Keratinocyte (primary cell): Measurements from ENCODE around the gene GAL3ST2. TPM values are rescaled to one million over a fixed set of nuclear protein-coding genes. Genes with fewer than 3 reads are reported as not detected.

Experiments
- DNase-seq: peaks from one replicate; pipeline ENCODE4 v3.0.0-alpha.2; 2011; ENCODE audit warnings: low read depth, missing footprints, low spot score
- FAIRE-seq: peaks from 2 replicates; lab custom pipeline; 2011; peaks lifted over from hg19 to GRCh38; lab: Jason Lieb, UNC
- H2AFZ ChIP-seq: 2 replicates; pipeline ENCODE4 v1.6.0; 2012; ENCODE audit warnings: low read length, control low read depth, inconsistent platforms; ENCODE audit not compliant: control insufficient read depth
- H3K27ac ChIP-seq: 2 replicates; pipeline ENCODE4 v1.5.1; 2011; ENCODE audit warnings: low read length; ENCODE audit not compliant: control insufficient read depth, insufficient read depth
- H3K27me3 ChIP-seq: 3 replicates; pipeline ENCODE4 v1.6.0; 2011; ENCODE audit warnings: low read length; ENCODE audit not compliant: control insufficient read depth, insufficient read depth; ENCODE audit errors: extremely low read depth
- H3K36me3 ChIP-seq, 2 experiments: 2 replicates in 1 of 2; 3 replicates in 1 of 2; pipeline ENCODE4 v1.5.1; 2011; ENCODE audit warnings: low read length in 2 of 2, mild to moderate bottlenecking in 1 of 2; ENCODE audit not compliant: control insufficient read depth in 2 of 2, insufficient read depth in 2 of 2; ENCODE audit errors: extremely low read depth in 1 of 2
- H3K4me1 ChIP-seq: 3 replicates; pipeline ENCODE4 v1.5.1; 2011; ENCODE audit warnings: low read length; ENCODE audit not compliant: control insufficient read depth, insufficient read depth; ENCODE audit errors: extremely low read depth
- H3K4me2 ChIP-seq: 3 replicates; pipeline ENCODE4 v1.6.0; 2011; ENCODE audit warnings: low read depth, low read length; ENCODE audit not compliant: control insufficient read depth, insufficient read depth; ENCODE audit errors: extremely low read depth
- H3K4me3 ChIP-seq, 3 experiments: fragments of 200-600 bp in 1 of 3; sonication (generic) in 1 of 3; 2 replicates in 2 of 3; 3 replicates in 1 of 3; pipeline ENCODE4 v1.5.1; 2011 to 2016; ENCODE audit warnings: low read length in 3 of 3, mild to moderate bottlenecking in 3 of 3, control low read depth in 2 of 3, inconsistent platforms in 1 of 3, low read depth in 1 of 3, mixed read lengths in 1 of 3, mixed run types in 1 of 3, moderate library complexity in 1 of 3; ENCODE audit not compliant: control insufficient read depth in 2 of 3, insufficient read depth in 2 of 3; ENCODE audit errors: extremely low read depth in 1 of 3
- H3K79me2 ChIP-seq: 2 replicates; pipeline ENCODE4 v1.6.0; 2012; ENCODE audit warnings: low read length; ENCODE audit not compliant: control insufficient read depth, insufficient read depth
- H3K9ac ChIP-seq: 3 replicates; pipeline ENCODE4 v1.6.0; 2011; ENCODE audit warnings: low read length; ENCODE audit not compliant: control insufficient read depth, insufficient read depth; ENCODE audit errors: extremely low read depth
- H3K9me1 ChIP-seq: 3 replicates; pipeline ENCODE4 v1.6.0; 2011; ENCODE audit warnings: low read length; ENCODE audit not compliant: control insufficient read depth, insufficient read depth; ENCODE audit errors: extremely low read depth
- H3K9me3 ChIP-seq: 2 replicates; pipeline ENCODE4 v1.5.1; 2012; ENCODE audit warnings: low read depth, low read length; ENCODE audit not compliant: control insufficient read depth
- H4K20me1 ChIP-seq: 3 replicates; pipeline ENCODE4 v1.6.0; 2011; ENCODE audit warnings: low read length; ENCODE audit not compliant: control insufficient read depth, insufficient read depth; ENCODE audit errors: extremely low read depth
- CTCF ChIP-seq, 3 experiments: IDR thresholded peaks in 1 of 3; conservative IDR thresholded peaks in 1 of 3; optimal IDR thresholded peaks in 1 of 3; 2 replicates in 2 of 3; 3 replicates in 1 of 3; pipeline versions ENCODE3 to v1.5.1; 2011; ENCODE audit warnings: low read length in 3 of 3, mild to moderate bottlenecking in 3 of 3, moderate library complexity in 2 of 3, control low read depth in 1 of 3, inconsistent platforms in 1 of 3; ENCODE audit not compliant: insufficient read depth in 2 of 3; ENCODE audit errors: extremely low read depth in 1 of 3
- EZH2 ChIP-seq: IDR thresholded peaks from one replicate; pipeline ENCODE4 v1.6.1; 2012; ENCODE audit warnings: inconsistent platforms, mild to moderate bottlenecking, low read length, moderate library complexity
- dilution Hi-C: fragments of 300-500 bp; cut with MboI; formaldehyde crosslinking; loops from one replicate; pipeline ENCODE4 v1.7.0; 2020; ENCODE audit warnings: low sequenced_read_pairs; ENCODE audit not compliant: extremely low pct_ligation_motif_present
- polyA plus RNA-seq, 5 experiments: library from polyadenylated mRNA; depleted of rRNA in 3 of 5; stranded (reverse) in 3 of 5; stranded (forward) in 1 of 5; unstranded in 1 of 5; fragments of >200 nt; gene quantifications; 1 replicate in 1 of 5; 2 replicates in 3 of 5; 3 replicates in 1 of 5; pipeline versions ENCODE4 v1.2.1 to v1.2.3, GENCODE V29; 2011 to 2012; ENCODE audit warnings: missing spikeins in 2 of 5, low read depth in 1 of 5, low replicate concordance in 1 of 5

GAL3ST2 gene
- polyA plus RNA-seq, 1 donor (not counting 4 experiments of a cell fraction or from before 2014, with no cell fraction given), result not detected

- TF ChIP-seq CTCF (optimal IDR thresholded peaks at IDR 0.05 in 1 of 3, IDR thresholded peaks at IDR 0.05 in 1 of 3, conservative IDR thresholded peaks at IDR 0.05 in 1 of 3; ENCODE audit: extremely low read depth in 1 of 3, insufficient read depth in 2 of 3, low read length in 3 of 3) (no peak), EZH2 (no peak)
- Histone ChIP-seq H2AFZ (no peak overlapping the region), H3K36me3 (peaks cover 0 to 2% of the 10 kb centered on the region in 2 experiments), H3K9ac (no peak overlapping the region), H3K9me1 (no peaks in the 10 kb centered on the region), H3K79me2 (no peaks in the 10 kb centered on the region), H3K27me3 (no peaks in the 10 kb centered on the region), H3K4me3 (no peak overlapping the region), H3K9me3 (peaks cover 2% of the 10 kb centered on the region), H3K4me1 (no peaks in the 10 kb centered on the region), H4K20me1 (peaks cover 2% of the 10 kb centered on the region), H3K4me2 (no peak overlapping the region), H3K27ac (no peak overlapping the region)
- dilution Hi-C loops, result no loop called here
- FAIRE-seq, result no peak
- DNase-seq, result no peak
These were observed 12.1 kb upstream of the GAL3ST2 start for GRCh38 chr2:241764275-241765241.

GRCh38 chr2:241767464-241768250 lies 9.0 kb upstream of the GAL3ST2 start:
- H3K4me3 ChIP-seq, result no peak overlapping the region
- no peaks in the 10 kb centered on the region for H3K9me1 ChIP-seq
- peaks cover 10% of the 10 kb centered on the region for H3K27me3 ChIP-seq
- dilution Hi-C loops, result no loop called here
- no peak for DNase-seq
- no peaks in the 10 kb centered on the region for H3K9me3 ChIP-seq
- peaks cover 2% of the 10 kb centered on the region for H4K20me1 ChIP-seq
- H3K4me1 ChIP-seq, result no peaks in the 10 kb centered on the region
- TF ChIP-seq CTCF (optimal IDR thresholded peaks at IDR 0.05 in 1 of 3, IDR thresholded peaks at IDR 0.05 in 1 of 3, conservative IDR thresholded peaks at IDR 0.05 in 1 of 3; ENCODE audit: extremely low read depth in 1 of 3, insufficient read depth in 2 of 3, low read length in 3 of 3), result no peak
- no peak for TF ChIP-seq EZH2
- no peaks in the 10 kb centered on the region for H3K36me3 ChIP-seq
- H3K79me2 ChIP-seq, result no peaks in the 10 kb centered on the region
- no peak overlapping the region for H3K9ac ChIP-seq
- H3K27ac ChIP-seq, result no peak overlapping the region
- no peak overlapping the region for H3K4me2 ChIP-seq
- FAIRE-seq, result no peak
- H2AFZ ChIP-seq, result no peak overlapping the region
